ENCODE measurements around the gene AP3S1.
"Not testable (repeated sequence)": the region's sequence is repeated elsewhere in the genome, so short reads cannot be mapped to it uniquely, and the experiment has no call there.

AP3S1 gene

GRCh38 chr5:115873392-115873791 is 31.7 kb downstream of the AP3S1 start:
- DNase-seq: no peak

DNA sequence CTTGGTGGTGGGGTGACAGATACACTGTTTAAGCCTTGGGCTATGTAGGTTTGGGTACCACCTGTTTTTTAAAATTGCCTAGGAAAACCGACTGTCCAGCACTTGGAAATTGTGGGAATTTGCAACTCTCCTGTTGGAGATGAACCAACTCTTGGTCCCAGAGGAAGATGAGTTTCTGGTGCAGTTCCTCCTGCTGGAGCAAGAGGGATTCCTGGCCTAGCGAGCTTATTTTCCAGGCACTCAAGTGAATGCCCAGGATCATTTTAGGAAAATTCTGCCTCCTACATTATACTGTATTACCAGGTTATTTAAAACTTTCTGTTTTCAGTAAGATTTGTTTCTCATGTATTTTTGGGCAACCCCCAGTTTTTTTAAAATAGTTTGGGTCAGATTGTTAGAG is 33.7 kb downstream of the AP3S1 start:
- no peak for DNase-seq

- not testable (repeated sequence) for DNase-seq
Observed at GRCh38 chr5:115877342-115877741, 35.6 kb downstream of the AP3S1 start.

GRCh38 chr5:115882434-115882833 is 40.7 kb downstream of the AP3S1 start:
- not testable (repeated sequence) for DNase-seq

- DNase-seq: no peak
Observed at GRCh38 chr5:115884704-115885103, 43.0 kb downstream of the AP3S1 start.

GRCh38 chr5:115885208-115885607 is 43.5 kb downstream of the AP3S1 start:
- not testable (repeated sequence) for DNase-seq

DNA sequence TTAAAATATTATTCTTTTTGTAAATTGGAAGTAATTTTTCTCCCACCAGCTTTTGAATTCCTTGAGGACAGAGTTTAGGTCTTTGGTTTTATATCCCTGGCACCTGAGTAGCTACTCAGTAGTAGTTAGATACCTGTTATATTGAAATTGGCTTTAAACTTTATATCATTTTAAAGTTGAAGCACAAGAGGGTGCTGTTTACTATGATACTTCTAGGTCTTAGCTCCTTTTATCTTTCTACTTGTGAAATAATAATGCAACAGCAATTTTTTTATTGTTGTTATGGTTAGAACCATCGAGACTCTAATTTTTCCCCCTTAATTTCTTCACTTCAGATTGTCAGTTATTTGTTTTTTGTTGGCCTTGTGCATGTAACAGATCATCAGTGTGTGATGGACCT is 46.3 kb downstream of the AP3S1 start:
- DNase-seq: no peak

DNA sequence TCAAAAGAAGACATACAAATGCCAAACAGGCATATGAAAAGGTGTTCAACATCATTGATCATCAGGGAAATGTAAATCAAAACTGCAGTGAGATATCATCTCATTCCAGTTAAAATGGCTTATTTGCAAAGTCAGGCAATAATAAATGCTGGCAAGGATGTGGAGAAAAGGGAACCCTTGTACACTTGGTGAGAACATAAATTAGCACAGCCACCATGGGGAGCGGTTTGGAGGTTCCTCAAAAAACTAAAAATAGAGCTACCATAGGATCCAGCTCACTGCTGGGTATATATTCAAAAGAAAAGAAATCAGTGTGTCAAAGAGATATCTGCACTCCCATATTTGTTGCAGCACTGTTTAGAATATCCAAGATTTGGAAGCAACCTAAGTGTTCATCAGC is 50.3 kb downstream of the AP3S1 start:
- DNase-seq: no peak

DNA sequence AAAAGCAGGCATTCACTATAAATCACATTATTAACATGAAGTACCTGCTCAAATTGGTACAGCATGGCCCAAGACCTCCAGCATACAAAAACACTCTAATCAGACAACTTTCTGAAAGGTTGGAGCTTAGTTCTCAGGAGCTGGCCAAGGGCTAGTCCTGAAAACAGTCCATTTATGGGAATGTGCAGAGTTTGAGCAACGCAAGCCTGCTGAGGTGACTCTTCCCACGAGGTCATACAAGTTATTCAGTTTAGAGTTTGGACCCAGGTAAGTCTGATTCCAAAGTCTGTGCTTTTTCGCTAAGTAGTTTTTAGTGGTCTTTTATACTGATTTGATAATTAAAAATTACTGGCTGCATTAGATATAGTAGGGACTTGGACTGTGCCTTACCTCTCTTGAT is 52.6 kb downstream of the AP3S1 start:
- DNase-seq: no peak

GRCh38 chr5:115895821-115896220 is 54.1 kb downstream of the AP3S1 start:
- no peak for DNase-seq

- DNase-seq: no peak
Observed at GRCh38 chr5:115898656-115899055, 56.9 kb downstream of the AP3S1 start.

- no peak for DNase-seq
Observed at GRCh38 chr5:115907177-115907576, 65.4 kb downstream of the AP3S1 start.

DNA sequence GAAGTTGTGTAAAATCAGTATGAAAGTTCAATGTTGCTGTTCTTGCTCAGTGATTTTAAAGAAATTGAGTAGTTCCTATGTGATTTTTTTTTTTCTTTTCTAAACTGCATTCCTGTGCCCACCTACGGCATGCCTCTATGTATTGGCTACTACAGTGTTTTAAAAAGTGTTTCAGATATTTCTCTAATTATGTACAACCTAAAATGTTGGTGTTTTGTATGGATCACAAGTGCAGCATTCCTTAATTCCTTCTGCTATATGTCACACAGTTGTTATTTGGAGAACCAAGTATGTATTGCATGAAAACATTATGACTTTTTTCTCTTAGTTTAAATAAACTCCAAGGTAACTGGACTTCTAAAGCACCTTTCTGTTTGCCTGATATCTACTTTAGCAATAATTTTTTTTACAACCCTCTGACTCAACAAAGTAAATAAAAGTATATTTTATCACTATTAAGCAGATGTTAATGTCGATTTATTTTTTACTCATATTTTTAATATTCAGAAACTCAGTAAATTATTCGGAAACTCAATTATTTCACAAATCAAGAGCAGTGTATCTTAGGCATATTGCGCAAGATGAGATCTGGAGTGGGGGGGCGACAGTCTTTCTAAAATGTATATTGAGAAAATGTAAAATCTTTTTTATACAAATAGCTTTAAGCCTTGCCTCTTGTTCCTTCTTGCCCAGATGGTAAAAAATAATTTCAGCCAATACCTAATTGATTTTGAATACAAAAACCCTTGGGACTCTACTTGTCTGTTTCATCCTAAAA is 72.1 kb downstream of the AP3S1 start:
- not testable (repeated sequence) for DNase-seq

GRCh38 chr5:115920171-115920725 is 78.5 kb downstream of the AP3S1 start:
- DNase-seq: no peak

- DNase-seq: not testable (repeated sequence)
Observed at GRCh38 chr5:115928578-115929407, 87.1 kb downstream of the AP3S1 start.

GRCh38 chr5:115930171-115930570 is 88.4 kb downstream of the AP3S1 start:
- DNase-seq: not testable (repeated sequence)

- DNase-seq: no peak
Observed at GRCh38 chr5:115930630-115931337, 89.0 kb downstream of the AP3S1 start.

GRCh38 chr5:115932991-115933390 is 91.3 kb downstream of the AP3S1 start:
- DNase-seq: no peak

- no peak for DNase-seq
Observed at GRCh38 chr5:115934388-115934974, 92.7 kb downstream of the AP3S1 start.

GRCh38 chr5:115936031-115936430 is 94.3 kb downstream of the AP3S1 start:
- DNase-seq: no peak

DNA sequence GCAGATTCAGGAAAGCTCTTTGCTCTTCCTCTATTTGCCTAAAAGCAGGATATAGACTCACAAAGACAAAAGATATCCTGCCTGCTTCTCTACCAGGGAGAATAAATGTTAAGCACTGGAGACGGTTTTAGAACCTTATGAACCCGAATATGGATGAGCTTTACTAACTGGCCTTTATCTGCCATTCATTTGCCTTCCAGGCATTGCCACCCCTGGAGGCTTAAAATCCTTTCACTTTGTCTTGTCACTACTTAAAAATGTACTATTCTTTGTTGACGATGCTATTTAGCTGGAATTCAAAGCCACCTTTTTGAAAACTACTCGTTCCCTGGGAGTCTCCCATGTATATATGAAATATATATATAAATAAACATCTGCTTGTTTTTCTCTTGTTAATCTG is 97.3 kb downstream of the AP3S1 start:
- DNase-seq: no peak

- no peak for DNase-seq
Observed at GRCh38 chr5:115940080-115940810, 98.5 kb downstream of the AP3S1 start.

Data from CD4-positive, alpha-beta T cell treated with Interleukin-17A for 1 hour (primary cell).